ENCODE measurements around the gene RALGDS.

- TF ChIP-seq POLR2A (IDR thresholded peaks at IDR 0.05): peak in 1 of 4 donors; percentile 16
- no peak for TF ChIP-seq CTCF (IDR thresholded peaks at IDR 0.05)
Measured at GRCh38 chr9:133119103-133119845, 1.8 kb downstream of the RALGDS start.

All from esophagus squamous epithelium (tissue), 4 donors.